PC-9 (cell line): Measurements from ENCODE around the gene FOXP2. TPM values are rescaled to one million over a fixed set of nuclear protein-coding genes. Genes with fewer than 3 reads are reported as not detected.
A peak's percentile ranks its signal among the peaks of the same experiment; 100 is the strongest.

Source experiments
- BruUV-seq: library from RNA; stranded (reverse); fragments of 400-500 nt; replicated peaks from 2 replicates; lab custom pipeline; 2021; lab: Mats Ljungman, UMichigan
- CTCF ChIA-PET: fragments of 300-600 bp; sonication (Branson Sonifier 250); formaldehyde crosslinking; loops from one replicate; lab custom pipeline; 2022; ENCODE audit warnings: antibody characterized with exemption; lab: Charles Lee
- POLR2A ChIA-PET: fragments of 300-600 bp; sonication (Branson Sonifier 250); formaldehyde crosslinking; loops from one replicate; lab custom pipeline; 2022; ENCODE audit warnings: antibody characterized with exemption; ENCODE audit not compliant: unreplicated experiment; lab: Charles Lee
- DNase-seq, 2 experiments: peaks; one replicate each; pipeline versions ENCODE4 v3.0.0 to v3.0.0-alpha.2; 2015 to 2022; ENCODE audit warnings: mixed read lengths in 1 of 2
- H2AFZ ChIP-seq: fragments of 200-600 bp; sonication (generic); 2 replicates; pipeline ENCODE4 v1.8.1; 2017; ENCODE audit warnings: antibody characterized with exemption
- H3F3A ChIP-seq: fragments of 200-600 bp; sonication (generic); 2 replicates; pipeline ENCODE4 v1.8.1; 2017; ENCODE audit warnings: antibody characterized with exemption, mild to moderate bottlenecking, low read depth; ENCODE audit not compliant: insufficient read depth
- H3K27ac ChIP-seq: fragments of 200-600 bp; sonication (generic); 2 replicates; pipeline ENCODE4 v1.6.1; 2016; ENCODE audit warnings: mixed run types
- H3K27me3 ChIP-seq: fragments of 200-600 bp; sonication (generic); 2 replicates; pipeline ENCODE4 v1.6.1; 2016; ENCODE audit warnings: low read depth, mixed run types; ENCODE audit not compliant: insufficient read depth
- H3K36me3 ChIP-seq: fragments of 200-600 bp; sonication (generic); 2 replicates; pipeline ENCODE4 v1.6.1; 2016; ENCODE audit warnings: low read depth, mixed run types
- H3K4me1 ChIP-seq: fragments of 200-600 bp; sonication (generic); replicated peaks from 2 replicates; pipeline ENCODE4 v1.6.1; 2016; ENCODE audit warnings: mixed run types; ENCODE audit not compliant: insufficient read depth
- H3K4me2 ChIP-seq: fragments of 200-600 bp; sonication (generic); 2 replicates; pipeline ENCODE4 v1.6.1; 2017; ENCODE audit warnings: mixed run types
- H3K4me3 ChIP-seq: fragments of 200-600 bp; sonication (generic); 2 replicates; pipeline ENCODE4 v1.6.1; 2016; ENCODE audit warnings: mixed run types
- H3K79me2 ChIP-seq: fragments of 200-600 bp; sonication (generic); 2 replicates; pipeline ENCODE4 v1.6.1; 2017; ENCODE audit warnings: low read depth, mixed run types
- H3K9me2 ChIP-seq: fragments of 200-600 bp; sonication (generic); 2 replicates; pipeline ENCODE4 v1.8.1; 2017; ENCODE audit warnings: mild to moderate bottlenecking; ENCODE audit not compliant: insufficient read depth
- H3K9me3 ChIP-seq: fragments of 200-600 bp; sonication (generic); 2 replicates; pipeline ENCODE4 v1.8.1; 2016; ENCODE audit warnings: low read depth; ENCODE audit not compliant: insufficient read depth
- H4K20me1 ChIP-seq: fragments of 200-600 bp; sonication (generic); 2 replicates; pipeline ENCODE4 v1.8.1; 2017; ENCODE audit not compliant: insufficient read depth
- CTCF ChIP-seq: fragments of 200-600 bp; sonication (generic); conservative IDR thresholded peaks from 2 replicates; pipeline ENCODE4 v1.6.1; 2017; ENCODE audit warnings: mixed run types, antibody characterized with exemption, mild to moderate bottlenecking, moderate library complexity
- EZH2 ChIP-seq: fragments of 200-600 bp; sonication (generic); IDR thresholded peaks from 2 replicates; pipeline ENCODE4 v1.8.0; 2017; ENCODE audit warnings: antibody characterized with exemption, low read depth
- intact Hi-C: fragments of 100-400 bp; cut with micrococcal nuclease; formaldehyde crosslinking; loops from one replicate; pipeline ENCODE4 v1.10.0; 2022; ENCODE audit not compliant: unreplicated experiment
- total RNA-seq: library from RNA; stranded (reverse); gene quantifications from 2 replicates; pipeline ENCODE4 v1.2.3, GENCODE V29; 2021

The FOXP2 gene
- total RNA-seq, 1 experiment from 2014 or later: 1.2 TPM

DNA sequence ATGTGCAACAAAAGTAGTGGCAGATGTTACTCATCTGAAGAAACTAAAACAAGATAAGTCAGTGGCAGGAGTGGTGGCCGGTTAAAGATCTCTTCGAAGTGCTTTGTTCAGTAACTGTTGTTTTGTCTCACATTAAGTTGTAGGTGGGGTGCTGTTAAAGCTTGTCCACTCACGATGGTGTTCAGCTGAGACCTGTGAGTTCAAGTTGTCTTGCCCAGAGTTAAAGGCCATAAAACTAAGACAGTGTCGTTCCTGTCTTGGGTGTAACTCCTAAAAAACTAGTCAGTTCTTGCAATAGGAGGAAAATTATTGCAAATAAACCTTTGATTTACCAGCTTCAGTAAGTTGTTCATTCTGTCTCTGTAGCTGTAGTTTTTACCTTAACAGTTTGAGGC, 857 bp upstream of the FOXP2 start:
- peaks cover 14% of the 10 kb centered on the region for H3K4me1 ChIP-seq
- H3K9me2 ChIP-seq: no peaks in the 10 kb centered on the region; the same call in 1 of the 2 replicates
- no peak for DNase-seq
- no peaks in the 10 kb centered on the region for H3K79me2 ChIP-seq
- no TSS peak for BruUV-seq
- ChIA-PET POLR2A (no interaction called here), CTCF (interaction anchor here (0.6 kb wide), 1 partner anchor 479 kb away, joined by 3 read pairs; no protein-coding TSS in a partner anchor)
- intact Hi-C loops: no loop called here
- H3K27me3 ChIP-seq: no peaks in the 10 kb centered on the region
- H3K36me3 ChIP-seq: no peaks in the 10 kb centered on the region
- peak overlapping the region; percentile 30; the same call in 1 of the 2 replicates for H3K4me2 ChIP-seq
- 0 out of 2 replicates have a peak, but pooled peaks cover 3% of the 10 kb centered on the region for H3K9me3 ChIP-seq
- H3K27ac ChIP-seq: no peak overlapping the region
- TF ChIP-seq CTCF (no peak), EZH2 (no peak)
- H3K4me3 ChIP-seq: no peak overlapping the region
- no peak overlapping the region for H2AFZ ChIP-seq
- no peaks in the 10 kb centered on the region for H4K20me1 ChIP-seq
- H3F3A ChIP-seq: no peaks in the 10 kb centered on the region

DNA sequence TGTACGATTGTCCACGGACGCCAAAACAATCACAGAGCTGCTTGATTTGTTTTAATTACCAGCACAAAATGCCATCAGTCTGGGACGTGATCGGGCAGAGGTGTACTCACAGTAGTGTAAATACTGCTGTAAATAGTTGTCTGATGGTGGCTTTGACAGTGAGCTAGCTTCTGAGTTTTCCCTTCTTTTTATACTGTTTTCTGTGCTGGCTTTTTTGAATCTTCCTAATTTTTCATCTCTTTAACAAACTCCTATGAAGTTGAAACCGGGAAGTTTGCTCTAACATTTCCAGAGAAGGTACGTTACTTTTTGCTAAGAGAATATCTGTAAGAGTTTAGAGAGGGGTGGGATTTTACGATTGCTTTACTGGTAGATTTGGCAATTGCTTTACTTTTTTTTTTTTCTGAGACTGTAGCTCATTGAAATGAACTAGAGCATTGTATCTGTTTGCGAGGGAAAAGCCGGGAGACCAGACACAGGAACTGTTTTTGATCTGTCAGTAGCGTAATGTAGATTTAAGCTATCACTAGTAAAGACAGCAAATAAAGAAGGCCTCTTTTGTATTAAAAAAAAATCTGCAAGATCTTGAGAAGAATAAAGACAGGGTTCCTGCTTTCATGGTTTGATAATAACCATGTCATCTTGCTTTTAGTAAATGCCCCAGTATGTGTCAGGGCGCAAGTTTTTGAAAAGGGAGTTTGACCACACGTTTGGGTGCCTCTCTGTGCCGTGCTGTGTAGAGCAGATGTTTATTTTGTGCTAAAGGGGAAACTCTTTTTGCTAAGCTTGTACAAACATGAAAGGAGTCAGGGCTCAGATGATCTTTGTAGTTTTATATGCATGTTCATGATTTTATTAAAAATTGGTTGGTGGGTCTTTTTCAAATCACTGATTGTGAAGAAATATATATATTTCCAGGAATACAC, 712 bp downstream of the FOXP2 start:
- Histone ChIP-seq H3F3A (no peaks in the 10 kb centered on the region), H3K79me2 (no peaks in the 10 kb centered on the region), H3K4me2 (0 out of 2 replicates have a peak overlapping the region, but pooled peaks have one; percentile 7), H3K4me3 (no peak overlapping the region), H3K4me1 (peaks cover 14% of the 10 kb centered on the region), H4K20me1 (no peaks in the 10 kb centered on the region), H3K36me3 (no peaks in the 10 kb centered on the region), H3K9me2 (no peaks in the 10 kb centered on the region), H3K9me3 (0 out of 2 replicates have a peak, but pooled peaks cover 3% of the 10 kb centered on the region), H3K27ac (no peak overlapping the region), H3K27me3 (no peaks in the 10 kb centered on the region), H2AFZ (no peak overlapping the region)
- ChIA-PET CTCF (no interaction called here), POLR2A (interaction anchor here (0.7 kb wide), 1 partner anchor 133 kb away, joined by 8 read pairs; no protein-coding TSS in a partner anchor)
- intact Hi-C loops: no loop called here
- no peak for TF ChIP-seq CTCF
- no peak for TF ChIP-seq EZH2
- DNase-seq: no peak
- no TSS peak for BruUV-seq

DNA sequence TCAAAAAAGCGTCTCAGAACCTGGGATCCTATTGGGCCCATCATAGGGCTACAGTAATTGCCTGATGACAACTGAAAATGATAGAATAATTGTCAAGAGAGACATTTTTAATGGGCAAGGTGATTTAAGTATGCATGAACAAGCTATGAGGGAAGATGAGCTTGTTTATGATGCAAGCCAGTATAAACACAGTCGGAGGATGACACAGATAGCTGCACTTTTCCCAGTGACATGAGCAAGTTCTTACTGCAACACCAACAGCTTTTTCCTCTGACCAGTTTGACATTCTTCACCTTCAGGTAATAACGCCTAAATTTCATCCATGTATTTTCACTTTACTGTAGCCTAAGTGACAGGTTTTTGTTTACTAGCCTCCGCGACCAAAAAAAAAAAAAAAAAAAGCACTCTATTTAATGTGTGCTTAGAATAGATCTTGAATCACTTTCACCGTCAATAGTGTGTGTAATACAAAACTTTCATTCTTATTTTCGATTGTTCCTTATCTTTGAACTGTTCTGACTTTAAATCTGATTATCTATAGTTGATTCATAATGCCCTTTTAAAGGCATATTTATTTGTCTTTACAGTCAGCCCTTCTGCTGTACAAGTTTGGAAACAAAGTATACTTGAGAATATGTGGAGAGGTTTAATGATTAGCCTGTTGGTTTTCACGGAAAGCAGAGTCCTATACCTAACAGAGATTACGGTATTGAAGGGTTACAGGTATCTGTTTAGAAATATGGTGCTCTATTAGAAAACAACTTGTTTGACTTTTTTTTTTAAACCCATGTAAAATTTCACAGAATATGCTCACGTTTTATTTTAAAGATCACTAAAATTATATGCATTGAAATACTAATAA, 1.7 kb downstream of the FOXP2 start:
- Histone ChIP-seq H3K4me2 (no peak overlapping the region), H3K9me2 (no peaks in the 10 kb centered on the region), H4K20me1 (no peaks in the 10 kb centered on the region), H3K4me3 (no peak overlapping the region), H2AFZ (no peak overlapping the region), H3K4me1 (peaks cover 14% of the 10 kb centered on the region), H3K27me3 (no peaks in the 10 kb centered on the region), H3F3A (no peaks in the 10 kb centered on the region), H3K27ac (no peak overlapping the region), H3K36me3 (no peaks in the 10 kb centered on the region), H3K79me2 (no peaks in the 10 kb centered on the region), H3K9me3 (0 out of 2 replicates have a peak, but pooled peaks cover 3% of the 10 kb centered on the region)
- BruUV-seq: no TSS peak
- ChIA-PET POLR2A (no interaction called here), CTCF (no interaction called here)
- intact Hi-C loops: no loop called here
- no peak for DNase-seq
- TF ChIP-seq CTCF: no peak
- no peak for TF ChIP-seq EZH2
